Epidermal melanocyte (primary cell): ENCODE results near the gene MEDAG.
"Not testable (repeated sequence)": the region's sequence is repeated elsewhere in the genome, so short reads cannot be mapped to it uniquely, and the experiment has no call there.

ENCODE experiments used
- DNase-seq: peaks from one replicate; pipeline ENCODE4 v3.0.0; 2011; ENCODE audit warnings: low spot score; ENCODE audit not compliant: insufficient read length

Gene MEDAG

GRCh38 chr13:30906411-30907051 is 460 bp downstream of the MEDAG start:
- DNase-seq, result no peak

DNA sequence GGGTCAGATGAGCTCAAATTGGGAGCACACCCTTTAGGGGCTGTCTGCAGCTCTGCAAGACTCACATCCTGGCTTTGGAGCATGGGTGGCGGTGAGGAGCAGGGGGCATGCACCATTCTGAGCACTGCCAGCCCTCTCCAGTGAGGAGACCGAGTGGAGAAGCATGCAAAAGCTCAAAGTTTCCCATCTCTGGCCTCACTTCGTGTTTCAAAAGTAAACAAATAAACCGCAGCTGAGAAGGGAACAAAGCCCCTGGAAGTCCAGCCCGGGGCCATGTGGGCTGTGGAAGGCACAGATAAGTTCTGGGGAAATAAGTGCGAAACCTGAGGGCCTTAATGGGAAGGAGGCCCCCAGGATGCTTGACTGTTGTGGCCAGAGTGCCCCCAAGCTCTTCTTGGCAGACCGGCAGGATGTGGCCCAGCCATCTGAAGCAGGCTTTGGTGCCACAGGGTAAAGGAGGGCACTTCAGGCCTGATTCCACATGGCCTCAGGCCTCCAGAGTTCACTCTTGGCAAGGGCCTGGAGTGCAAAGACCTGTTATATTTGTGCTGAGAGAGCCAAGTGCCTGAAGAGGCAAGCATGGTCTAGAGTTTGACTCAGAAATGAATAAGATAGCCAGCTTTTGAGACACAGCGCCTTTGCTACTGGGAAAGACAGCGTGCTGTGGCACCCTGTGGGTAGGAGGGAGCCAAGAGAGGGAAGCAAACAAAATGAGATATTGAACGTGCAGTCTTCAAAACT is 1.2 kb downstream of the MEDAG start:
- no peak for DNase-seq

DNA sequence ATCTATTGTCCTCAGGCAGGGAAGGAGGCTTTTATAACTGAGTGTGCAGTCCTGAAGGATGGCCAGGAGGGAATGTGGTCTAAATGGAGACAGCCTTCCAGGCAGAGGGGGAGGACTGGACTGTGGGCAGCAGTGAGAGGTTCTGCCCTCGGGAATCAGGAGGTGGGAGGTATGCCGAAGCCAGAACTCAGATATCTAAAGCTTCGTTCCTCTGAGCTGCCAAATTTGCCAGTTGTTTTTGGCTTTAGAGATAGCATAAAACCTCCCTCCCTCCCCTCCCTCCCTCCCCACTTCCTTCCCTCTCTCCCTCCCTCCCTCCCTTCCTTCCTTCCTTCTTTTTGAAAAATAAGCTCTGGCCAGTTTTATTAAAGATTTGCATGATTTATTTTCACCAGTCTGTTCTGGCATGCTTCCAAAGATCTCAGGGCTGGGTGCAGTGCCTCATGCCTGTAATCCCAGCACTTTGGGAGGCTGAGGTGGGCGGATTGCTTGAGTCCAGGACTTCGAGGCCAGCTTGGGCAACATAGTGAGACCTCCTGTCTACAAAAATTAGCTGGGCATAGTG is 2.4 kb downstream of the MEDAG start:
- no peak for DNase-seq

GRCh38 chr13:30910676-30911075 is 4.6 kb downstream of the MEDAG start:
- DNase-seq, result no peak

DNA sequence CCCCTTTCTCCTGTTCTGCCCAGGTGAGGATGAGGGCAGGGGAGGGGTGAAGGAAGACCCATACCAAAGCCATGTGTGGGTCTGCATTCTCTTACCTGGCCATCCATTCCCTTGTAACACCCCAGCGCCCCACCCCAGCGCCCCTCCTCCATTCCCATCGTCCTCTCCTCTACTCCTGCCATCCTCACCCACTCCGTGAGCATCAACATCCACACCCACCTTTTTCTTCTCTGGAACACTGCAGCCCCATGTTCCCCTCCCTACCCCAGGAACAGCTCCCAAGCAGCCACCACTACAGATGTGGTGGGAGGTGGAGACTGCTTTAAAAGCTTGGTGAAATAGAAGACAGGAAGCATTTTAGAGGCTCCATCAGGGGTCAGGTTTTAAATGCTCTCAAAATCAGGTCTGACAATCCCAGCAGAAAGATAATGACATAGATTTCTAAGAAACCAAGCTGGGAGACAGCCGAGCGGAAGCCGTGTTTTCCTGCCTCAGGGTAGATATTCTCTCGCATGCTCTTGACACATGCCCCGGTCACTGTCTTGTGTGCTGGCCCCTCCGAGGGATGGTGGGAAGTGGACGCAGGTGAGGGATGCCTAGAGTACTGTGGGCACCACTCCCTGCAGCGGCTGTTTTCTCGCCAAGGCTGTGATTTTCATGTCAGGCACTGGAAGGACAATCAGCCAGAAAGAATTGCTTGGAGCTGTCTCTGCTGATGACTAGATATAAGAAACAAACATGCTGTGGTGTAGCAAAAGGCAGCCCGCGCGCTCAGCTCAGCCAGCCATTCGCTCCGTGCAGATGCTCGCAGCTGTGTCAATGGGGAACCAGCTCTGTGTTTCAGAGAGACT is 9.8 kb downstream of the MEDAG start:
- no peak for DNase-seq

GRCh38 chr13:30916991-30917390 is 10.9 kb downstream of the MEDAG start:
- no peak for DNase-seq

- no peak for DNase-seq
Measured at GRCh38 chr13:30918662-30919405, 12.8 kb downstream of the MEDAG start.

- DNase-seq, result no peak
Measured at GRCh38 chr13:30920162-30920909, 14.3 kb downstream of the MEDAG start.

DNA sequence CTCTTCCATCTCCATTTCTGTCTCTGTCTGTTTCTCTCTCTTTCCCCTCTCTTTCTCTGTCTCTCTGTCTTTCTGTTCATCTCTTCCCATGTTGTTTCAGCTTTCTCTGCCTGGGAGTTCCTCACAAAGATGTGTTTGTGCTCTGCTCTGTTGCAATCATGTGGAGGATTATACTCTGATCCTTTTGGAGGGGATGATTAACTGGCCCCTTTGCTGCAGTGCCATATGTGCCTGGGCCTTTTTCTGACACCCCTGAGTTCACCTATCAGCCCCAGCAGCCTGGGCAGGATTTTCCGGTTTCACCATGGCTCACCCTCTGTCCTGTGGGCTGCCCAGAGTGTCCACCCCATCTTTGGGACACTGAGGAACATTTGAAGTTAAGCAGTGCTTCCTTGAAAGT is 17.3 kb downstream of the MEDAG start:
- DNase-seq, result no peak

- DNase-seq, result no peak
Measured at GRCh38 chr13:30924721-30925120, 18.6 kb downstream of the MEDAG start.

DNA sequence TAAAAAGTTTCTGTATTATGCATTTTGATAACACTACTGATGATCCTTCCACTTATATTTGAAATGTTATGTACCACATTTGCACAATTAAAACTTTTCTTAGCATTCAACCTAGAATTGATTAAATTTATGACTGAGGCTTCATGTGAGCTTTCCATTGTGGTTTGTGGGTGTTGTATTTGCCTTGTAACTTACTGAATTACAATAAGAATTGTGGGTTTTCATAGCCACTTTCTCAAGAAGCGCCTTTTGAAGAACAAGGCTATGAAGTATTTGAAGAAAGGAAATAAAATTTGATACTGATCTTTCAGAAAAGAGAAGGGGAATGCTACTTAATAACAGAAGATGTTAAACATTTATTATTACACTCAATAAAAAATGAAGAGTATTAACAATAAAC is 19.4 kb downstream of the MEDAG start:
- DNase-seq, result no peak

- no peak for DNase-seq
Measured at GRCh38 chr13:30926781-30927180, 20.7 kb downstream of the MEDAG start.

GRCh38 chr13:30927188-30927587 is 21.1 kb downstream of the MEDAG start:
- DNase-seq, result not testable (repeated sequence)

DNA sequence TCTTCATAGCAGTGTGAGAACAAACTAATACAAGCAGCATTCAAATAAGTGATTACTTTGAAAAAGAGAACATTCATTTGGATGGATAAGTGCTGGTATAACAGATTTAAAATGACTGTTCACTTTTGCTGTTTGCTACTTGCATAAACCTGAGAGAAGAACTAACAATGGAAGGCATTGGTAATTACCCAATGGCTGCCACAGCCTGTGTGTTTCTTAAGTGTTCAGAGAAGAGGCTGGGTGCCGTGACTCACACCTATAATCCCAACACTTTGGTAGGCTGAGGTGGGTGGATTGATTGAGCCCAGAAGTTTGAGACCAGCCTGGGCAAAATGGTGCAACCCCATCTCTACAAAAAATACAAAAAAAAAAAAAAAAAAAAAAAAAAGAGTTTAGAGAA is 21.5 kb downstream of the MEDAG start:
- DNase-seq, result no peak

DNA sequence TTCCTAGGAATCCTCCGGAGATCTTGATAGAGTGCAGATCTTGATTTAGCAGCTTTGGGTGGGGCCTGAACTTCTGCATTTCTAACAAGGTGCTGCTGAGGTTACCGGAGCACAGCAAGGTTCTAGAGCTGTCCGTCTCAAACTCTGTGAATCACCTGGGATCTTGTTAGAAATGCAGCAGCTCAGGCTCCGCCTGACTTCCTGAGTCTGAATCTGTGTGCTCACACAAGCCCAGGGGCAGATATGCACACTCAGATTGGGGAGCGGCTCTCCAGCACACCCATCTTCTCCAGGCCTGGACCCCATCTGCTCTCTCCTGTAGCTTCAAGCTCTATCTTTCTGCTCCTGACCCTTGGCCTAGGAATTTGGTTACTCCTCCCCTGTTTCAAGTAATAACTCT is 22.9 kb downstream of the MEDAG start:
- no peak for DNase-seq

DNA sequence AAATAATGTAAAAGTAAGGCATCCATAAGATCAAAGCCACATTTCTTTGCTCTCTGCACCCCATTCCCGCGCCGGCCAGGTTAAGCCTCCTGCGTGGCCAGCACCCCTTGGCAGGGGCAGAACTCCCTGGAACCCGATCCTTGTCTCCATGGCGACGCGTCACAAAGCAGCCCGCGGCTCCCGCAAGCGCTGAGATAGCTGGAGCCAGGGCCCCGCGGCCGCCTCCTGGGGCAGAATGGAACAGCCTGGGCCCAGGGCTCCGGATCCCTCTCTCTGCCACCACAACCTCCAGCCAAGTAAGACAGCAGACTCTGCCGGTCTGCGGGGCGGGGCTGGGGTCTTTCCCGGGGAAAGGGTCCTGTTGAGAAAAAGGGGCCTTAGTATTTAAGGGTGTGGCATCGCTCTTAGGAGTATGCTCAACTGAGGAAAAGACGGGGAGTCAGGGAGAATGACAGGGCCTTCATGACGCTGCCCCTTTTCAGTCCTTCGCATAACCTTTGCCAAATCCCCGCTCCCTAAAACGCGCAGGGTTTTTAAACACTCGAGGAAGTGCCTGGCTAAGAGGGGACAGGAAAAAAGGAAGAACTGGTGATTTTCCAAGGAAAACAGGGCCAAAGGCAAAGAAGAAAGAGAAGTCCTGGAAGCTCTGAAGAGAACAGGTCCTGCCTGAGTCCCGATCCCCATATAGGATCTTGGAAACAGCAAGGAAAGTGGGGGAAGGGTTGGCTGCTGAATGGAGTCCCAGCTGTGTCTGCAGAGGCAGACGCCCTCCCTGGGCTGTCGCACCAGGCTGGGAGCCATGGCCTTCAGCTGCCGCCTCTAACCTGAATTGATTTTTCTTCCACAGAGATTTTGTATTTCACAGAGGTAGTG is 26.6 kb downstream of the MEDAG start, which contains the start of gene TEX26:
Gene TEX26 (plus strand): TSS at position 176 of the 873 bp plus-strand sequence. CDS start 60 bp downstream, at position 236.
- no peak for DNase-seq

GRCh38 chr13:30933354-30933670 is 27.2 kb downstream of the MEDAG start:
- no peak for DNase-seq

DNA sequence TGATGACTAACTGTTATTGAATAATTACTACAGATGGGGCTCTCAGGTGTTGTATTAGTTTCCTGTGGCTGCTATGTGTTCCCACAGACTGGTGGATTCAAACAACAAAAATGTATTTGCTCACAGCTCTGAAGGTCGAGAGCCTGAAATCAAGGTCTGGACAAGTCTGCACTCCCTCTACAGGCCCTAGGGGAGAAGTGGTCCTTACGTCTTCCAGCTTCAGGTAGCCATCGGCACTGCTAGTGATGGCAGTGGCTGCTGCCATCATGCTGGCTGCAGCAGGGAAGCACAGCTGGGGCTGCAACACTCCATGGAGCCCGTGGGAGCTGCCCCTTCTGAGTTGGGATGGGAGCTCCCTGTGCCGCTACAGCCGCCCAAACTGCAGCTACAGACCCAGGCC is 28.3 kb downstream of the MEDAG start:
- DNase-seq, result no peak

DNA sequence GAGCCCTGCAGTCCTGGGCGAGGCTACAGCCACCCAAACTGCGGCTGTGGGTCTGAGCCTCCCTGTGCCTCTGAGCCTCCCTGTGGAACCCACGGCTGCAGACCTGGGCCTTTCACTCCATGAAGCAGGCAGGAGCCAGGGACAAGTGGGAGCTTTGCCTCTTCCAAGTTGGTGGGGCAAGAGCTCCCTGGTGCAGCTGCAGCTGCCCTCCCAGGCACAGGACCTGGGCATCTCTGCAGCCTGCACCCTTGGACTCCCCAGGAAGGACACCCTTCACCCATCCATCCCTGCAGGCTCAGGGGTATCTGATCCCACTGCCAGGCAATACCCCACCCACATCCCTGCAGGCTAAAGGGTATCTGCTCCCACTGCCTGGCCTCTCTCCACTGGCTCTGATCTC is 28.7 kb downstream of the MEDAG start:
- DNase-seq, result no peak

- no peak for DNase-seq
Measured at GRCh38 chr13:30936971-30937370, 30.9 kb downstream of the MEDAG start.
